Measurements from ENCODE around the gene BICC1. TPM values are rescaled to one million over a fixed set of nuclear protein-coding genes. Genes with fewer than 3 reads are reported as not detected.

The BICC1 gene
- total and polyA plus RNA-seq, 2 experiments from 2014 or later = 5.8 to 20.4 TPM

DNA sequence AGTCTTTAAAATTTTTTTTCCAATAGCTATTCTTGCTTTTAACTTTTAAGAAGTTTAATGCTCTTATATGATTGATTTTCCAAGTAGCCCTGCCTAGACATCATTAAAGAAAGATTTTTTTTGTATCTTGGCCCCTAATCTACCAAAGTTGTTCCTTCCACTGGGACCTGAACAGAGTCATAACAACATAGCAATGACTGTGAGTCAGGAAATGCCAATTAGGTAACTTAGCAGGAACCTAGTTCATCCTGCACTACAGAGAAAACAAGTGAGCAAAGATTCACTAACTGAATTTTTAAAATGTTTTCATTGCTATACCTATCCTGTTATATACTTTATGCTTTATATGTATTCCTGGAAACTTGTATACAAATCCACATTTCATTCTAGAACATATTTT, 284.7 kb downstream of the BICC1 start:
- Histone ChIP-seq H3K4me3 (no peak overlapping the region), H3K36me3 (replicated peaks; ENCODE audit: insufficient read depth, low read depth) (no peaks in the 10 kb centered on the region), H3K27me3 (no peaks in the 10 kb centered on the region), H2AFZ (no peak overlapping the region), H3K4me1 (ENCODE audit: insufficient read depth) (no peaks in the 10 kb centered on the region), H3K9me3 (ENCODE audit: low read depth) (no peaks in the 10 kb centered on the region), H3K27ac (no peak overlapping the region), H3K4me2 (no peak overlapping the region), H3K79me2 (no peaks in the 10 kb centered on the region), H3K9me2 (replicated peaks; ENCODE audit: insufficient read depth) (no peaks in the 10 kb centered on the region), H4K20me1 (ENCODE audit: insufficient read depth, poor library complexity, severe bottlenecking) (no peaks in the 10 kb centered on the region)
- TF ChIP-seq, protein P1, sequence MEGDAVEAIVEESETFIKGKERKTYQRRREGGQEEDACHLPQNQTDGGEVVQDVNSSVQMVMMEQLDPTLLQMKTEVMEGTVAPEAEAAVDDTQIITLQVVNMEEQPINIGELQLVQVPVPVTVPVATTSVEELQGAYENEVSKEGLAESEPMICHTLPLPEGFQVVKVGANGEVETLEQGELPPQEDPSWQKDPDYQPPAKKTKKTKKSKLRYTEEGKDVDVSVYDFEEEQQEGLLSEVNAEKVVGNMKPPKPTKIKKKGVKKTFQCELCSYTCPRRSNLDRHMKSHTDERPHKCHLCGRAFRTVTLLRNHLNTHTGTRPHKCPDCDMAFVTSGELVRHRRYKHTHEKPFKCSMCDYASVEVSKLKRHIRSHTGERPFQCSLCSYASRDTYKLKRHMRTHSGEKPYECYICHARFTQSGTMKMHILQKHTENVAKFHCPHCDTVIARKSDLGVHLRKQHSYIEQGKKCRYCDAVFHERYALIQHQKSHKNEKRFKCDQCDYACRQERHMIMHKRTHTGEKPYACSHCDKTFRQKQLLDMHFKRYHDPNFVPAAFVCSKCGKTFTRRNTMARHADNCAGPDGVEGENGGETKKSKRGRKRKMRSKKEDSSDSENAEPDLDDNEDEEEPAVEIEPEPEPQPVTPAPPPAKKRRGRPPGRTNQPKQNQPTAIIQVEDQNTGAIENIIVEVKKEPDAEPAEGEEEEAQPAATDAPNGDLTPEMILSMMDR (IDR thresholded peaks at IDR 0.05; ENCODE audit: poor library complexity) = no peak
- DNase-seq (ENCODE audit: low spot score) = no peak

DNA sequence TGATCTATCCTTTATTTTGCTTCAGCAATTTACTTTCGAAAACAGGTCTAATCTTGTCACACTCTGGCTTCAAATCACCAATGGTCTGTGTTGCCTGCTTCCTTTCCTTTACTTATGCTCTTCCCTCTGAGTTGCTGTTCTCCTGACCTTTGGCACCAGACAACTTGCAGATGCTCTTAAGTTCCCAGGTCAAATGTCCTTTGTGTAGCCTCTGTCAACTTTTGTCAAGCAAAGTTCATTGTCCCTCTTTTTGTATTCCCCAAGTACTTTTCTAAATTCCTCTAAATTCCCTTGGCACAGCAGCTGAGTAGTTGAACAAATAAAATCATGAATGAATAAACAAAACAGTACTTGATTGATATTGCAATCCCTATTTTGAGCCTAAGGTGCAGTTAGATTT, 289.4 kb downstream of the BICC1 start:
- Histone ChIP-seq H3K4me1 (ENCODE audit: insufficient read depth) (no peaks in the 10 kb centered on the region), H3K4me3 (no peak overlapping the region), H3K79me2 (no peaks in the 10 kb centered on the region), H2AFZ (no peak overlapping the region), H3K9me3 (ENCODE audit: low read depth) (no peaks in the 10 kb centered on the region), H3K27ac (no peak overlapping the region), H3K27me3 (no peaks in the 10 kb centered on the region), H3K36me3 (replicated peaks; ENCODE audit: insufficient read depth, low read depth) (no peaks in the 10 kb centered on the region), H3K4me2 (no peak overlapping the region), H4K20me1 (ENCODE audit: insufficient read depth, poor library complexity, severe bottlenecking) (no peaks in the 10 kb centered on the region), H3K9me2 (replicated peaks; ENCODE audit: insufficient read depth) (no peaks in the 10 kb centered on the region)
- WGBS (ENCODE audit: low lambda C conversion rate, missing lambda C conversion rate) = 88% methylated on average over 1 of the region's 1 CpG
- TF ChIP-seq EZH2phosphoT487 (IDR thresholded peaks at IDR 0.05; ENCODE audit: low read depth, severe bottlenecking, unreplicated experiment) = no peak
- TF ChIP-seq, protein P1 (IDR thresholded peaks at IDR 0.05; ENCODE audit: poor library complexity) = no peak
- TF ChIP-seq EZH2 (IDR thresholded peaks at IDR 0.05; ENCODE audit: borderline replicate concordance) = no peak
- no peak for DNase-seq (ENCODE audit: low spot score)

DNA sequence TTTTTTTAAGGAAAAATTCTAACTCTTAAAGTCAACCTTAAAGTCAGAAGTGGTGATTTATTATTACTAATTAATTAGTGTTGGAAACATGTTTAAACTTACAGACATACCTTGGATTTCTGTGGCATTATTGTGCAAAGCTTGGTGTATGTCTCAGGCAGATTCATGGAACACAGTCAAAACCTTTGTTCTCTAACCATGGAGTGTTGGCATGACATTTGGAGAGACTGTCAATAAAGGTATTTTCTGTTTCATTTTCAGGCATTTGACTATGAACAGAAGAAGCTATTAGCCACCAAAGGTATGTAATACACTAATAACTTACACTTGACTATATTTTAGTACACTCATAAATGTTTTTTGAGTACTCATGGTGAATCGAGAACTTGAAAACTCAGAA, 293.7 kb downstream of the BICC1 start:
- H3K79me2 ChIP-seq = no peaks in the 10 kb centered on the region
- H3K27ac ChIP-seq = no peak overlapping the region
- H3K4me2 ChIP-seq = no peak overlapping the region
- H4K20me1 ChIP-seq (ENCODE audit: insufficient read depth, poor library complexity, severe bottlenecking) = no peaks in the 10 kb centered on the region
- 100% methylated on average over 1 of the region's 1 CpG for WGBS (ENCODE audit: low lambda C conversion rate, missing lambda C conversion rate)
- DNase-seq (ENCODE audit: low spot score) = no peak
- no peak overlapping the region for H3K4me3 ChIP-seq
- no peaks in the 10 kb centered on the region for H3K36me3 ChIP-seq (replicated peaks; ENCODE audit: insufficient read depth, low read depth)
- no peak overlapping the region for H2AFZ ChIP-seq
- H3K4me1 ChIP-seq (ENCODE audit: insufficient read depth) = peaks cover 9% of the 10 kb centered on the region
- no peaks in the 10 kb centered on the region for H3K9me3 ChIP-seq (ENCODE audit: low read depth)
- TF ChIP-seq, protein P1 (IDR thresholded peaks at IDR 0.05; ENCODE audit: poor library complexity) = no peak
- TF ChIP-seq EZH2 (IDR thresholded peaks at IDR 0.05; ENCODE audit: borderline replicate concordance) = no peak
- no peak for TF ChIP-seq EZH2phosphoT487 (IDR thresholded peaks at IDR 0.05; ENCODE audit: low read depth, severe bottlenecking, unreplicated experiment)
- H3K9me2 ChIP-seq (replicated peaks; ENCODE audit: insufficient read depth) = no peaks in the 10 kb centered on the region
- no peaks in the 10 kb centered on the region for H3K27me3 ChIP-seq

DNA sequence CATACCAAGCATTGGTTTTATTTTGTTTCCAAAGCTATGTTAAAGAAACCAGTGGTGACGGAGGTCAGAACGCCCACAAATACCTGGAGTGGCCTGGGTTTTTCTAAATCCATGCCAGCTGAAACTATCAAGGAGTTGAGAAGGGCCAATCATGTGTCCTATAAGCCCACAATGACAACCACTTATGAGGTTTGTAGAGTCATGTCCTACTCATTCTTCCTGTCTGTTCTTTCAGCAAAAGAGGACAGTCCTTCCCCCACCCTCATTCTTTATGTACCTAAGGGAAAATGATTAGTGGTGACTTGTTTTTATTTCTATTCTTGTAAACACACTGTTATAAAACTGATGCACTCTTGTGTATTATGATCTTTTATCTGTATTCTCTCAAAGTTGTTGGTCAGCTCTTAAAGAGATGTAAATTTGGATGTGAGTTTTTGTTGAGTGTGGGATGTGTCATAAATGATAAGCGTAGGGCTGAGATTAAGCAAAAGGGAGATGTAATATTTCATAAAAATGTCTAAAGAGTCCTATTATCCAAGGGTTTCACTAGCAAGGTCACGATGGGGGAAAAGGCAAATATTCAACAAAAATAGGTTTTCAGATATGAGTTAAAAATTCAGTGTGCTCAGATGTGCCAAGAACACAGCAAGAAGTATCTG, 294.4 kb downstream of the BICC1 start:
- H3K36me3 ChIP-seq (replicated peaks; ENCODE audit: insufficient read depth, low read depth) = no peaks in the 10 kb centered on the region
- WGBS (ENCODE audit: low lambda C conversion rate, missing lambda C conversion rate) = 98% methylated on average over 4 of the region's 4 CpGs
- TF ChIP-seq EZH2 (IDR thresholded peaks at IDR 0.05; ENCODE audit: borderline replicate concordance) = no peak
- TF ChIP-seq, protein P1 (IDR thresholded peaks at IDR 0.05; ENCODE audit: poor library complexity) = no peak
- no peak for TF ChIP-seq EZH2phosphoT487 (IDR thresholded peaks at IDR 0.05; ENCODE audit: low read depth, severe bottlenecking, unreplicated experiment)
- no peak overlapping the region for H3K4me2 ChIP-seq
- H3K9me3 ChIP-seq (ENCODE audit: low read depth) = no peaks in the 10 kb centered on the region
- H3K27me3 ChIP-seq = no peaks in the 10 kb centered on the region
- H3K79me2 ChIP-seq = no peaks in the 10 kb centered on the region
- peak overlapping the region; percentile 30 for H3K27ac ChIP-seq
- H3K4me1 ChIP-seq (ENCODE audit: insufficient read depth) = peaks cover 9% of the 10 kb centered on the region
- no peak overlapping the region for H2AFZ ChIP-seq
- H4K20me1 ChIP-seq (ENCODE audit: insufficient read depth, poor library complexity, severe bottlenecking) = no peaks in the 10 kb centered on the region
- H3K4me3 ChIP-seq = no peak overlapping the region
- H3K9me2 ChIP-seq (replicated peaks; ENCODE audit: insufficient read depth) = no peaks in the 10 kb centered on the region
- DNase-seq (ENCODE audit: low spot score) = no peak
